Tibial nerve (tissue), 4 donors: Measurements from ENCODE around the gene CKAP2L.

Source experiments
- CTCF ChIP-seq, 5 experiments: fragments of 200-600 bp in 3 of 5; fragments of 450-650 bp in 2 of 5; sonication (generic) in 3 of 5; IDR thresholded peaks; one replicate each; pipeline ENCODE4 v1.5.1; 2016 to 2019; ENCODE audit warnings: antibody characterized with exemption in 5 of 5, mild to moderate bottlenecking in 3 of 5, moderate library complexity in 2 of 5
- EP300 ChIP-seq, 2 donors: sonication (generic); formaldehyde crosslinking; IDR thresholded peaks; one replicate each; pipeline ENCODE4 v1.6.1; 2017; ENCODE audit warnings: antibody characterized with exemption in 2 of 2, mild to moderate bottlenecking in 1 of 2
- POLR2A ChIP-seq, 2 donors: fragments of 450-650 bp; IDR thresholded peaks; one replicate each; pipeline ENCODE4 v1.6.1; 2017; ENCODE audit warnings: antibody characterized with exemption in 2 of 2, mild to moderate bottlenecking in 2 of 2, moderate library complexity in 2 of 2

- TF ChIP-seq CTCF (IDR thresholded peaks at IDR 0.05) (no peak), POLR2A (IDR thresholded peaks at IDR 0.05) (no peak), EP300 (IDR thresholded peaks at IDR 0.05) (no peak)
Observed at GRCh38 chr2:112708968-112709367, 55.4 kb downstream of the CKAP2L start.
